ENCODE data around the gene LCN2. TPM values are rescaled to one million over a fixed set of nuclear protein-coding genes. Genes with fewer than 3 reads are reported as not detected.

Gene LCN2
- total and polyA plus RNA-seq, 9 of the 15 experiments (the other 6 are each of a cell fraction or from before 2014, with no cell fraction given) = 0.10 to 1.2 (median 0.44) TPM; not detected in 1

DNA sequence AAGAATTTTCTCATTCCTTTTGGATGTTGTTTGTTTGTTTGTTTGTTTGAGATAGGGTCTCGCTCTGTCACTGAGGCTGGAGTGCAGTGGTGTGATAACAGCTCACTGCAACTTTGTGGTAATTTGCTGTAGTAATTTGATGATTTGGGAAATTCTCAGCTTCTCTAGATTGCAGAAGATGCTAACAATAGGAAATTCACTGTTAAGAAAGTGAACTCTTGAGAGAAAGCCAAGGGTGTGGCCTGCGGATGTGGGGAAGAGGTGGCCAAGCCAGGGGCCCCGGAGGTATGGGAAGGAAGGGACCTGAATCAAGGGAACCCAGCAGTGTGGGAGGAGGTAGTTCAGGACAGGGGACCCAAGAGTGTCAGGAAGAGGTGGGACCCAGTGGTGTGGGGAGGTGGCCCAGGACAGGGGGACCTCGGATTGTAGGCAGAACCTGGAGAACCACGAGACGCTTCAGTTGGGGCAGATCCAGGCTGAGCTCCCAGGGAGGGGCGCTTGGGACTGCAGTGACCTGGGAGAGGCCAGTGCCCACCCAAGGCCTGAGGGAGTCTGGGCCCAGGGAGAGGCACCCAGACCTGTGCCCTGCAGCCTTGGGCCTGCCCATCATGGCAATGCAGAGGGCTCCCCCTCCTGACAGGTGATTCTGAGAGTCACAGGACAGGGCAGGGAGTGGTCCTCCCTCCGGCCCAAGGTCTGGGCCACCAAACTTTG lies 5.6 kb upstream of the LCN2 start (continued):
- TF ChIP-seq, protein P1, sequence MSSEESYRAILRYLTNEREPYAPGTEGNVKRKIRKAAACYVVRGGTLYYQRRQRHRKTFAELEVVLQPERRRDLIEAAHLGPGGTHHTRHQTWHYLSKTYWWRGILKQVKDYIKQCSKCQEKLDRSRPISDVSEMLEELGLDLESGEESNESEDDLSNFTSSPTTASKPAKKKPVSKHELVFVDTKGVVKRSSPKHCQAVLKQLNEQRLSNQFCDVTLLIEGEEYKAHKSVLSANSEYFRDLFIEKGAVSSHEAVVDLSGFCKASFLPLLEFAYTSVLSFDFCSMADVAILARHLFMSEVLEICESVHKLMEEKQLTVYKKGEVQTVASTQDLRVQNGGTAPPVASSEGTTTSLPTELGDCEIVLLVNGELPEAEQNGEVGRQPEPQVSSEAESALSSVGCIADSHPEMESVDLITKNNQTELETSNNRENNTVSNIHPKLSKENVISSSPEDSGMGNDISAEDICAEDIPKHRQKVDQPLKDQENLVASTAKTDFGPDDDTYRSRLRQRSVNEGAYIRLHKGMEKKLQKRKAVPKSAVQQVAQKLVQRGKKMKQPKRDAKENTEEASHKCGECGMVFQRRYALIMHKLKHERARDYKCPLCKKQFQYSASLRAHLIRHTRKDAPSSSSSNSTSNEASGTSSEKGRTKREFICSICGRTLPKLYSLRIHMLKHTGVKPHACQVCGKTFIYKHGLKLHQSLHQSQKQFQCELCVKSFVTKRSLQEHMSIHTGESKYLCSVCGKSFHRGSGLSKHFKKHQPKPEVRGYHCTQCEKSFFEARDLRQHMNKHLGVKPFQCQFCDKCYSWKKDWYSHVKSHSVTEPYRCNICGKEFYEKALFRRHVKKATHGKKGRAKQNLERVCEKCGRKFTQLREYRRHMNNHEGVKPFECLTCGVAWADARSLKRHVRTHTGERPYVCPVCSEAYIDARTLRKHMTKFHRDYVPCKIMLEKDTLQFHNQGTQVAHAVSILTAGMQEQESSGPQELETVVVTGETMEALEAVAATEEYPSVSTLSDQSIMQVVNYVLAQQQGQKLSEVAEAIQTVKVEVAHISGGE (CRISPR knock-in tag; IDR thresholded peaks at IDR 0.05) = 0 out of 6 replicates have a peak, but pooled peaks of 1 of the 3 experiments have one; percentile 45
- TF ChIP-seq STAT5B (CRISPR knock-in tag; IDR thresholded peaks at IDR 0.05) (no peak), NCOR1 (IDR thresholded peaks at IDR 0.05) (no peak), WHSC1 (IDR thresholded peaks at IDR 0.05; ENCODE audit: low read length) (no peak), ETS2 (tag; IDR thresholded peaks at IDR 0.05; ENCODE audit: borderline replicate concordance, poor library complexity, severe bottlenecking) (no peak), BHLHE40 (IDR thresholded peaks at IDR 0.05; ENCODE audit: low read length) (no peak), MTA2 (IDR thresholded peaks at IDR 0.05; ENCODE audit: low read depth) (peak; percentile 43; the same call in 1 of the 2 replicates), CTCF (IDR thresholded peaks at IDR 0.05 in 2 of 3, conservative IDR thresholded peaks at IDR 0.05 in 1 of 3; ENCODE audit: insufficient read depth in 2 of 3, low read depth in 1 of 3, low read length in 3 of 3) (peak in 1 of 3 experiments; percentile 19; a peak in 2 of 6 replicates), SRSF1 (IDR thresholded peaks at IDR 0.05; ENCODE audit: low read depth, low read length) (no peak)
- TF ChIP-seq, protein P2, sequence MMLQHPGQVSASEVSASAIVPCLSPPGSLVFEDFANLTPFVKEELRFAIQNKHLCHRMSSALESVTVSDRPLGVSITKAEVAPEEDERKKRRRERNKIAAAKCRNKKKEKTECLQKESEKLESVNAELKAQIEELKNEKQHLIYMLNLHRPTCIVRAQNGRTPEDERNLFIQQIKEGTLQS (IDR thresholded peaks at IDR 0.05) = 0 out of 2 replicates have a peak, but pooled peaks have one; percentile 2
- TF ChIP-seq, protein P2 (CRISPR knock-in tag; conservative IDR thresholded peaks at IDR 0.05) = no peak
- TF ChIP-seq, protein P3, sequence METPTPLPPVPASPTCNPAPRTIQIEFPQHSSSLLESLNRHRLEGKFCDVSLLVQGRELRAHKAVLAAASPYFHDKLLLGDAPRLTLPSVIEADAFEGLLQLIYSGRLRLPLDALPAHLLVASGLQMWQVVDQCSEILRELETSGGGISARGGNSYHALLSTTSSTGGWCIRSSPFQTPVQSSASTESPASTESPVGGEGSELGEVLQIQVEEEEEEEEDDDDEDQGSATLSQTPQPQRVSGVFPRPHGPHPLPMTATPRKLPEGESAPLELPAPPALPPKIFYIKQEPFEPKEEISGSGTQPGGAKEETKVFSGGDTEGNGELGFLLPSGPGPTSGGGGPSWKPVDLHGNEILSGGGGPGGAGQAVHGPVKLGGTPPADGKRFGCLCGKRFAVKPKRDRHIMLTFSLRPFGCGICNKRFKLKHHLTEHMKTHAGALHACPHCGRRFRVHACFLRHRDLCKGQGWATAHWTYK (CRISPR knock-in tag; IDR thresholded peaks at IDR 0.05) = no peak
